ENCODE data around the gene SFRP4.

The SFRP4 gene

DNA sequence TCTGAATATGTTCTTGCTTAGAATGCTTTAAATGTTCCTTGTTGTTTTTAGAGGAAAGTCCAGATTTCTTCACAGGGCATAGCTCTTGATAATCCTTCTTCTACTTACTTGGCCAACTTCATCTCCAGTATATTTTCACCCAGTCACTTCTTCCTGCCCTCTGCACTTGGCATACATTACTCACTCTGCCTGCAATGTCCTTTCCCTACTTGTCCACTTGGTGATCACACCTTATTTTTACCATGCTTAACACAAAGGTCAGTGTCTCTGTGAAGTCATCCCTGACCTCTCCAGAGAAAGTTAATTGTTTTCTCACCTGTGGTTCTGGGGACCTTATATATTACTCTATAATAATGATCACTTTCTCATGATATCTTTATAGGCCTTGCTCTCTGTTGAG lies 23.3 kb downstream of the SFRP4 start:
- Histone ChIP-seq H3K9me3 (ENCODE audit: control insufficient read depth, insufficient read depth, low read length) (no peaks in the 10 kb centered on the region), H3F3A (ENCODE audit: control insufficient read depth, insufficient read depth) (no peaks in the 10 kb centered on the region), H3K27me3 (ENCODE audit: control insufficient read depth, low read length) (no peaks in the 10 kb centered on the region), H3K4me2 (ENCODE audit: low read length) (no peak overlapping the region), H3K9me2 (replicated peaks; ENCODE audit: control insufficient read depth, low read length) (no peaks in the 10 kb centered on the region), H4K20me1 (ENCODE audit: control insufficient read depth, insufficient read depth, low read depth, low read length) (no peaks in the 10 kb centered on the region), H3K27ac (ENCODE audit: low read depth, low read length) (no peak overlapping the region), H3K79me2 (ENCODE audit: control insufficient read depth, low read length) (no peaks in the 10 kb centered on the region), H3K36me3 (ENCODE audit: control insufficient read depth, low read length) (no peaks in the 10 kb centered on the region), H3K4me1 (ENCODE audit: control insufficient read depth, low read length) (no peaks in the 10 kb centered on the region), H3K4me3 (ENCODE audit: low read length) (no peak overlapping the region)
- TF ChIP-seq, protein P1, sequence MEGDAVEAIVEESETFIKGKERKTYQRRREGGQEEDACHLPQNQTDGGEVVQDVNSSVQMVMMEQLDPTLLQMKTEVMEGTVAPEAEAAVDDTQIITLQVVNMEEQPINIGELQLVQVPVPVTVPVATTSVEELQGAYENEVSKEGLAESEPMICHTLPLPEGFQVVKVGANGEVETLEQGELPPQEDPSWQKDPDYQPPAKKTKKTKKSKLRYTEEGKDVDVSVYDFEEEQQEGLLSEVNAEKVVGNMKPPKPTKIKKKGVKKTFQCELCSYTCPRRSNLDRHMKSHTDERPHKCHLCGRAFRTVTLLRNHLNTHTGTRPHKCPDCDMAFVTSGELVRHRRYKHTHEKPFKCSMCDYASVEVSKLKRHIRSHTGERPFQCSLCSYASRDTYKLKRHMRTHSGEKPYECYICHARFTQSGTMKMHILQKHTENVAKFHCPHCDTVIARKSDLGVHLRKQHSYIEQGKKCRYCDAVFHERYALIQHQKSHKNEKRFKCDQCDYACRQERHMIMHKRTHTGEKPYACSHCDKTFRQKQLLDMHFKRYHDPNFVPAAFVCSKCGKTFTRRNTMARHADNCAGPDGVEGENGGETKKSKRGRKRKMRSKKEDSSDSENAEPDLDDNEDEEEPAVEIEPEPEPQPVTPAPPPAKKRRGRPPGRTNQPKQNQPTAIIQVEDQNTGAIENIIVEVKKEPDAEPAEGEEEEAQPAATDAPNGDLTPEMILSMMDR (IDR thresholded peaks at IDR 0.05; ENCODE audit: low read depth, low read length, poor library complexity, severe bottlenecking), result no peak
- no peak for TF ChIP-seq EZH2phosphoT487 (IDR thresholded peaks at IDR 0.05; ENCODE audit: borderline replicate concordance, low read length)

DNA sequence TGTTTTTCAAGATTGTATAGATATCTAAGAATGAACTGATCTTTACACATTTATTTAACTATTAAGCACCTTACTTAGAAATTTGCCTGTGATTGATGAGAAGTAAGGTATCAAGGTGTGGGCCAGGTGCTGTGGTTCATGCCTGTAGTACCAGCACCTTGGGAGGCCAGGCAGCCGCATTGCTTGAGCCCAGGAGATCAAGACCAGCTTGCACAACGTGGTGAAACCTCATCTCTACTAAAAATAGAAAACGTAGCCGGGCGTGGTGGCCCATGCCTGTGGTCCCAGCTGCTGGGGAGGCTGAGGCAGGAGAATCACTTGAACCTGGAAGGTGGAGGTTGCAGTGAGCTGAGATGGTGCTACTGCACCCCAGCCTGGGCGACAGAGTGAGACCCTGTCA lies 34.5 kb downstream of the SFRP4 start:
- H3K4me1 ChIP-seq (ENCODE audit: control insufficient read depth, low read length), result no peaks in the 10 kb centered on the region
- no peaks in the 10 kb centered on the region for H3F3A ChIP-seq (ENCODE audit: control insufficient read depth, insufficient read depth)
- H3K36me3 ChIP-seq (ENCODE audit: control insufficient read depth, low read length), result no peaks in the 10 kb centered on the region
- no peaks in the 10 kb centered on the region for H3K9me2 ChIP-seq (replicated peaks; ENCODE audit: control insufficient read depth, low read length)
- H3K9me3 ChIP-seq (ENCODE audit: control insufficient read depth, insufficient read depth, low read length), result peaks cover 13% of the 10 kb centered on the region; the same call in 1 of the 2 replicates
- no peak for TF ChIP-seq EZH2phosphoT487 (IDR thresholded peaks at IDR 0.05; ENCODE audit: borderline replicate concordance, low read length)
- TF ChIP-seq, protein P1 (IDR thresholded peaks at IDR 0.05; ENCODE audit: low read depth, low read length, poor library complexity, severe bottlenecking), result no peak
- no peaks in the 10 kb centered on the region for H4K20me1 ChIP-seq (ENCODE audit: control insufficient read depth, insufficient read depth, low read depth, low read length)
- no peak overlapping the region for H3K4me3 ChIP-seq (ENCODE audit: low read length)
- H3K79me2 ChIP-seq (ENCODE audit: control insufficient read depth, low read length), result no peaks in the 10 kb centered on the region
- H3K27ac ChIP-seq (ENCODE audit: low read depth, low read length), result no peak overlapping the region
- no peak overlapping the region for H3K4me2 ChIP-seq (ENCODE audit: low read length)
- H3K27me3 ChIP-seq (ENCODE audit: control insufficient read depth, low read length), result no peaks in the 10 kb centered on the region

Measured in DOHH2 (cell line).